ENCODE measurements around the gene SLC16A10.

Gene SLC16A10

GRCh38 chr6:111114482-111114881, 27.2 kb downstream of the SLC16A10 start:
- no peak overlapping the region for H3K4me3 ChIP-seq (ENCODE audit: control insufficient read depth, low read depth, low read length)
- TF ChIP-seq CTCF (conservative IDR thresholded peaks at IDR 0.05; ENCODE audit: control insufficient read depth, insufficient read depth, low read depth, low read length) = no peak
- no peak for DNase-seq (ENCODE audit: low read depth)

- DNase-seq (ENCODE audit: low read depth) = no peak
- H3K4me3 ChIP-seq (ENCODE audit: control insufficient read depth, low read depth, low read length) = no peak overlapping the region
- TF ChIP-seq CTCF (conservative IDR thresholded peaks at IDR 0.05; ENCODE audit: control insufficient read depth, insufficient read depth, low read depth, low read length) = no peak
Observed at GRCh38 chr6:111118826-111119225, 31.5 kb downstream of the SLC16A10 start.

DNA sequence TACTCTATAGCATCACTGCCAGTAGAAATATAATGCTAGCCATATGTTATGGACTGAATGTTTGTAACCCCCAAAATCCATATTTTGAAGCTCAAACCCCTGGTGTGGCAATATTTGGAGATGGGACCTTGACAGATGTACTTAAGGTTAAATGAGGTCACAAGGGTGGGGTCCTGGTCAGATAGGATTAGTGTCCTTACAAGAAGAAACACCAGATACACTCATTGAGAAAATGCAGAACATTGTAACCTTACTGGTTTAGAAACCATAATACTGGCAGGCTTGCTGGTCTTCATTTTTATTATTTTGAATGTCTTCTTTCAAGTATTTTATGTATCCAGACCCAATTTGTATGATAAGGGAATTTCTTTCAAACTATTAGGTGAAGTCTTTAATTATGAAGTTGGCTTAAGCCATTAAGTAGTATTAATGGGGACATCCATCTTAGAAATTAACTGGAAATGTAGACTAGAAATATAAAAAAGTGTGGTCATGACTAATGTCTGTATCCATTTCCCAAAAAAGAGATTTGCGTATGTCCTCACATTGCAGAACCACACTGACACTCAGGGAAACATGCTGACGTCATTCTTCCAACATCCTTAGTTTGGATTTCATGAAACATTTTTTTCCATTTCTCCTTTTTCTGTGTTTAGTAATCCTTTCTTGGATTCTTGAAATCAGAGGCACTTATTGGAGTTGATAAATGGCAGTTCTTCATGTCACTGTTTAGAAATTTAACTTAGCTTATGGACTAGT, 32.4 kb downstream of the SLC16A10 start:
- no peak for TF ChIP-seq CTCF (conservative IDR thresholded peaks at IDR 0.05; ENCODE audit: control insufficient read depth, insufficient read depth, low read depth, low read length)
- H3K4me3 ChIP-seq (ENCODE audit: control insufficient read depth, low read depth, low read length) = no peak overlapping the region
- DNase-seq (ENCODE audit: low read depth) = peak; percentile 46

GRCh38 chr6:111121789-111122350, 34.6 kb downstream of the SLC16A10 start:
- no peak overlapping the region for H3K4me3 ChIP-seq (ENCODE audit: control insufficient read depth, low read depth, low read length)

DNA sequence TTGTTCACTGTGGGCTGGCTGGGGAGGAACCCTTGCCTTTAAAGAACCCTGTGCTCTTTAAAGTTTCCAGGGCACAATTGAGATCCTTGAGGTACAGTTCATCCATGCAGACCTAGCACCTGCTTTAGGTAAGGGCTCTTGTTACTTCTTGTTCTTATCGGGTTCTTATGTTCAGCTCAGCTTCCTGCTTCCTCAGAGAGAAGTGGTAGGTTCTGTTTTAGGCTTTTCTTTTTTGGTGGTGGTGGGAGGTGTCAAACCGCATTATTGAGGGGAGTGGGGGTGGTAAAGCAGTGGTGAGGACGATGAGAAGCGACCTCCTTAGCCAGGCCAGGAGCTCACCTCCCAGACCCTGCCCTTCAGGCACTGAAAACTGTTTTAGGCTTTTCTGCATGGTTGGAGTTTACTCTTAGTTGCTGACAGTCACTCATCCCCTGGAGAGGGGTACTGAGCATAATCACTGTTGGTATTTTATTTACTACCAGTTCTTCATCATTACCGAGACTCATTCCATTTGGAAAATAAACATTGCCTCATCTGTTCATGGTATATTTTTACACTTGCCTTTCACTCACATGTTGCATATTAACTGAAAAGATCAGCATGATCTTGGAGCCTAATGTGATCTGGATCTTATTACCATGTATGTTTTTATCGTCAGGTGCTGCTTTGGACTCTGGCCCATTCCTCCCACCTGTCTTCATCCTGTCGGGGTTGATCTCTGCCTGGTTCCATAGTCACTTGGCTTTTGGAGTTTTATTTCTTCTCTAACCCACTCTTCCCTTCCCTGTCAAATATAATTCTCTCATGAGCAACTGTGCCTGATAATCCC, 35.4 kb downstream of the SLC16A10 start:
- no peak overlapping the region for H3K4me3 ChIP-seq (ENCODE audit: control insufficient read depth, low read depth, low read length)
- no peak for DNase-seq (ENCODE audit: low read depth)
- TF ChIP-seq CTCF (conservative IDR thresholded peaks at IDR 0.05; ENCODE audit: control insufficient read depth, insufficient read depth, low read depth, low read length) = no peak

More at GRCh38 chr6:111121789-111122350, 34.6 kb downstream of the SLC16A10 start:
- no peak for TF ChIP-seq CTCF (conservative IDR thresholded peaks at IDR 0.05; ENCODE audit: control insufficient read depth, insufficient read depth, low read depth, low read length)
- no peak for DNase-seq (ENCODE audit: low read depth)

DNA sequence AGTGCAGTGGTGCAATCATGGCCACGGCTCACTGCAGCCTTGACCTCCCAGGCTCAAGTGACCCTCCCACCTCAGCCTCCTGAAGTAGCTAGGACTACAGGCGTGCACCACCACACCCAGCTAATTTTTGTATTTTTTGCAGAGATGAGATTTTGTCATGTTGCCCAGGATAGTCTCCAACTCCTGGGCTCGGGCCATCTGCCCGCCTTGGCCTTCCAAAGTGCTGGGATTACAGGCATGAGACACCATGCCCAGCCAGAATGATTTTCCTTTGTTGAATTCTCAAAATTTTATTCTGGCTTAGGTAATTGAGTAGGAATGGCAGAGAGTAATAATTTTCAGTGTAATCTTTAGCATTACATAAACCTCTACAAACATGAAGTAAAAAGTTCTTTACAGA, 37.1 kb downstream of the SLC16A10 start:
- DNase-seq (ENCODE audit: low read depth) = no peak
- H3K4me3 ChIP-seq (ENCODE audit: control insufficient read depth, low read depth, low read length) = no peak overlapping the region
- TF ChIP-seq CTCF (conservative IDR thresholded peaks at IDR 0.05; ENCODE audit: control insufficient read depth, insufficient read depth, low read depth, low read length) = no peak
